Measurements from ENCODE around the gene PSME1.

The PSME1 gene

DNA sequence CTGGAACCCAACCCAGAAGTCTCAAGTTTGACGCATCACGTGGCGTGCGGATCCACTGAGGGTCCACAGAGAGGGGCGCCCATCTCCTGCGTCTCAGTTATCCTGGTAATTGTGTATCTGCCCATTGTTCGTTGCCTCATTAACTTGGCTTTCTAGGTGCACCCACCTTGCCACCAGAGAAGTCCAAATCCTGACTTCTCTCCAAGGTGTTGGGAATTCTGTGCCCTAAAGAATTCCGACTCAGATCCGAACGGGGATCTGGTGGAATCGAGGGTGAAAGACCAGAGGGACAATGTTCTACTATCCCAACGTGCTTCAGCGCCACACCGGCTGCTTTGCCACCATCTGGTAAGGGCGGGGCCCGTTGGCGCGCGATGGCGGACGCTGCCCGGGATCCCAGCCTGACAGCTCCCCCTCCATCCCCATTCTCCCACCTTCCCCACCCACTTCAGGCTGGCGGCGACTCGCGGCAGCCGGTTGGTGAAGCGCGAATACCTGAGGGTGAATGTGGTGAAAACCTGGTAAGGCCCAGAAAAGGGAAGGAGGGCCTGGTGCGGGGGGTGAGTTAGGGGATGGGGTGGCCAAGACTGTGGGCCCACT, 36.4 kb downstream of the PSME1 start:
- intact Hi-C loops (cut with micrococcal nuclease): no loop called here
- Mint-ChIP-seq H3K4me3 (no peak overlapping the region), H3K9me3 (no peaks in the 10 kb centered on the region), H3K4me1 (ENCODE audit: low read depth) (peaks cover 30% of the 10 kb centered on the region), H3K27me3 (peaks cover 13% of the 10 kb centered on the region), H3K27ac (no peak overlapping the region), H3K36me3 (ENCODE audit: low read depth) (peaks cover 96% of the 10 kb centered on the region)

GRCh38 chr14:24172871-24173281, 36.9 kb downstream of the PSME1 start:
- Mint-ChIP-seq H3K9me3 (no peaks in the 10 kb centered on the region), H3K4me1 (ENCODE audit: low read depth) (peaks cover 25% of the 10 kb centered on the region), H3K27me3 (peaks cover 13% of the 10 kb centered on the region), H3K36me3 (ENCODE audit: low read depth) (peaks cover 96% of the 10 kb centered on the region), H3K27ac (no peak overlapping the region), H3K4me3 (no peak overlapping the region)
- intact Hi-C loops (cut with micrococcal nuclease): no loop called here

GRCh38 chr14:24176599-24176998, 40.6 kb downstream of the PSME1 start:
- no peak overlapping the region for H3K4me3 Mint-ChIP-seq
- peaks cover 7% of the 10 kb centered on the region for H3K4me1 Mint-ChIP-seq (ENCODE audit: low read depth)
- peaks cover 3% of the 10 kb centered on the region for H3K27me3 Mint-ChIP-seq
- no peaks in the 10 kb centered on the region for H3K9me3 Mint-ChIP-seq
- intact Hi-C loops (cut with micrococcal nuclease): no loop called here
- H3K36me3 Mint-ChIP-seq (ENCODE audit: low read depth): peaks cover 100% of the 10 kb centered on the region
- no peak overlapping the region for H3K27ac Mint-ChIP-seq

DNA sequence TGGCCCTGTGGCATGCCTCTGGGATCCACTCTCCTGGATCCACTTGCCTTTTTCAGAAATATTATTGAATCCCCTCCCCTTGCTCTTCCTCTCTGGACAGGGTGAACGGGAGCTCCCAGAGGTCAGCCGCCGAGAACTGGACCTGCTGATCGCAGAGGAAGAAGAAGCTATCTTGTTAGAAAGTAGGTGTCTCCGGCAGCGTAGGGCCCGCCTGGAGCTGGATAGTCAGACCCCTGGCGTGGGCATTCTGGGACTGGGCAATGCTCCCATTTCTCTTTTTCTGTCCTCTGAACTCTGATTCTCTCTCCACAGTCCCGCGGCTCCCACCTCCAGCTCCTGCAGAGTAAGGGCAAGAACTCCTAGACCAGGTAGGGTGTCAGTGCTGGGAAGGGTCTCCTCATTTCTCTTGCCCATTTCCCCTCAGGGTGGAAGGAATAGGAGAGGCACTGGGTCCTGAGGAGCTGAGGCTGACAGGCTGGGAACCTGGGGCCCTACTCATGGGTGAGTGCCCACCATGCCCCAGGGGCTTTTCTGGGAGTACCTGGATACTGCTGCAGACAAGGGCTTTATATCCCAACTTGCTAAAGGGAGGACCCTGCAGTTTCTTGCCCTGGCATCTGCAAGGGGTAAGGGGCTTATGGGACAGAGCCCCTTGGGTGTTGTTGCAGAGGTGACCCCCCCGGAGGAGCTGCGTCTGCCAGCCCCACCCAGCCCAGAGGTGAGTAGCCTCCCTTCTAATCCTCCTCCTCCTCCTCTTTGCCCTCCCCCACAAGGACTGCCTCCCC, 41.2 kb downstream of the PSME1 start:
- intact Hi-C loops (cut with micrococcal nuclease): no loop called here
- no peak overlapping the region for H3K27ac Mint-ChIP-seq
- no peak overlapping the region for H3K4me3 Mint-ChIP-seq
- H3K4me1 Mint-ChIP-seq (ENCODE audit: low read depth): peaks cover under 1% of the 10 kb centered on the region
- H3K36me3 Mint-ChIP-seq (ENCODE audit: low read depth): peaks cover 100% of the 10 kb centered on the region
- H3K9me3 Mint-ChIP-seq: no peaks in the 10 kb centered on the region
- no peaks in the 10 kb centered on the region for H3K27me3 Mint-ChIP-seq

- Mint-ChIP-seq H3K36me3 (ENCODE audit: low read depth) (peaks cover 100% of the 10 kb centered on the region), H3K4me3 (no peak overlapping the region), H3K4me1 (ENCODE audit: low read depth) (no peaks in the 10 kb centered on the region), H3K27ac (no peak overlapping the region), H3K9me3 (no peaks in the 10 kb centered on the region), H3K27me3 (no peaks in the 10 kb centered on the region)
- intact Hi-C loops (cut with micrococcal nuclease): no loop called here
Observed at GRCh38 chr14:24177891-24178290, 41.9 kb downstream of the PSME1 start.

- no peaks in the 10 kb centered on the region for H3K9me3 Mint-ChIP-seq
- peaks cover 100% of the 10 kb centered on the region for H3K36me3 Mint-ChIP-seq (ENCODE audit: low read depth)
- no peaks in the 10 kb centered on the region for H3K27me3 Mint-ChIP-seq
- no peaks in the 10 kb centered on the region for H3K4me1 Mint-ChIP-seq (ENCODE audit: low read depth)
- intact Hi-C loops (cut with micrococcal nuclease): no loop called here
- H3K4me3 Mint-ChIP-seq: no peak overlapping the region
- no peak overlapping the region for H3K27ac Mint-ChIP-seq
Observed at GRCh38 chr14:24178399-24179178, 42.6 kb downstream of the PSME1 start.

GRCh38 chr14:24179294-24179960, 43.4 kb downstream of the PSME1 start:
- H3K9me3 Mint-ChIP-seq: no peaks in the 10 kb centered on the region
- no peak overlapping the region for H3K27ac Mint-ChIP-seq
- no peaks in the 10 kb centered on the region for H3K27me3 Mint-ChIP-seq
- H3K36me3 Mint-ChIP-seq (ENCODE audit: low read depth): peaks cover 100% of the 10 kb centered on the region
- intact Hi-C loops (cut with micrococcal nuclease): no loop called here
- H3K4me3 Mint-ChIP-seq: no peak overlapping the region
- no peaks in the 10 kb centered on the region for H3K4me1 Mint-ChIP-seq (ENCODE audit: low read depth)

GRCh38 chr14:24179961-24180796, 44.2 kb downstream of the PSME1 start:
- no peak overlapping the region for H3K4me3 Mint-ChIP-seq
- no peaks in the 10 kb centered on the region for H3K9me3 Mint-ChIP-seq

DNA sequence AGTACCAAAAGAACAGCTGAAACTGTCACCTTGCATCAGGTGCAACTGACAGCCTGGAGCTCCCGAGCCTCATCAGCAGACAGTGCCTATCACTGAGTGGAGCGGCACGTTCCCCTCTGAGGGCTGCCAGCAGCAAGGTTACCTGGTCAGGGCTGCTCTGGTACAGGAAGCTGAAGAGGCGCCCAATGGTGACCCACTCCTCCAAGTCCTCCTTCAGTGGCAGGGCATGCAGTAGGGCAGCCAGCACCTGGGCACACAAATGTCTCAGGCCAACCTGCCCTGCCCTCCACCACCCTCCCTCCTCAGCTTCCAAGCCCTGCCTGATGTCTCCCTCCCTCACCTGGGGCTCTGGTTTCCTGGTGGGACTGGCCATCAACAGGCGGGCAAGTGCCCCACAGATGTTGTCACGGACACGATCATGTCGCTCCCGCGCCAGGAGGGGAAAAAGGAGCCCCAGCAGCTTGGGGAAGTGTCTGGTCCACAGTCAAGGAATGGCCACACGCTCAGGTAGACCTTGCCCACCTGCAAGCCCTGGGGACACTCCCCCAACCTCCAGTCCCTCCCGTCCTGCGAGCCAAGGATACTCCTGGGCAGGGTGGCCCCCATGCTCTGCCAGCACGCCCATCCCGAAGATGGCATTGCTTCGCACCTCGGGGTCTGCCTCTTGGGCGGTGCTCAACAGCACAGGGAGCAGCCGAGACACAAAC, 45.5 kb downstream of the PSME1 start:
- Mint-ChIP-seq H3K4me1 (ENCODE audit: low read depth) (no peaks in the 10 kb centered on the region), H3K4me3 (no peak overlapping the region), H3K27me3 (no peaks in the 10 kb centered on the region), H3K36me3 (ENCODE audit: low read depth) (peaks cover 100% of the 10 kb centered on the region), H3K27ac (no peak overlapping the region), H3K9me3 (no peaks in the 10 kb centered on the region)
- intact Hi-C loops (cut with micrococcal nuclease): no loop called here

More at GRCh38 chr14:24179961-24180796, 44.2 kb downstream of the PSME1 start:
- Mint-ChIP-seq H3K27ac (no peak overlapping the region), H3K36me3 (ENCODE audit: low read depth) (peaks cover 100% of the 10 kb centered on the region), H3K4me1 (ENCODE audit: low read depth) (no peaks in the 10 kb centered on the region), H3K27me3 (no peaks in the 10 kb centered on the region)
- intact Hi-C loops (cut with micrococcal nuclease): no loop called here

DNA sequence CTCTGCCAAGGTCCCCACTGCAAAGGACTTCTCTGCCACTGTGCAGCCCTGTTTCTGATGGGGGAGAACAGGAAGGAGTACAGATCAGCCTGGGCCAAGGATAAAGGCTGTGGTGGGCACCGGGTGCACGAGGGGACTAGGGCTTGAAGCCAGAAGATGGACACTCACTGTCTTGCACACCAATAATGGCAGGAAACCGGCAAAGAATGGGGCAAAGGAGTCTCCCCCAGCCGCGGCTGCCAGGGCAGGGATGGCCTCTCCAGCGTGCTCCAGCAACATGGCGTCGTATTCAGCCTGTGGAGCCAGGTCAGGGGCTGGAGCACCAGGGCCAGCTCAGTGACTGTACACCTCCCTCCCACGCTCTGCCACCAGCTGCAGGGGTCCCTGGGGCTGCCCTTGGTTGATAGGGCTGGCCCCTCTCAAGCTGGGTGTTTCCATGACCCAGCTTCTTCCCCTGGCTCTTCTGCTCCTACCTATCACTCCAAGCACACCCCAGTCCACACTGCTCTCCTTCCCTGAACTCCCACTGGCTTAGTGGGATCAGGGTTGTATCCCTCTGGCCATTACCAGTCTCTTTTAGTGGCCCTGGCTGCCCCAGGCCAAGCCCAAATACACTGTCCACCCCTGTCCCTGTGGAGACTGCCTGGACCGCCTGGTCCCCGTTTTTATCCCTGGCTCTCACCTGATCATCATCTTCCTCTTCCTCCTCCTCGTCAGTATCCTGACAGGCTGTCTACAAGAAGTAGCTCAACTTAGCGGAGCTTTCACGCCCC, 46.3 kb downstream of the PSME1 start:
- Mint-ChIP-seq H3K27ac (no peak overlapping the region), H3K4me3 (no peak overlapping the region), H3K9me3 (no peaks in the 10 kb centered on the region), H3K27me3 (no peaks in the 10 kb centered on the region), H3K4me1 (ENCODE audit: low read depth) (peaks cover 5% of the 10 kb centered on the region), H3K36me3 (ENCODE audit: low read depth) (peaks cover 99% of the 10 kb centered on the region)
- intact Hi-C loops (cut with micrococcal nuclease): no loop called here

DNA sequence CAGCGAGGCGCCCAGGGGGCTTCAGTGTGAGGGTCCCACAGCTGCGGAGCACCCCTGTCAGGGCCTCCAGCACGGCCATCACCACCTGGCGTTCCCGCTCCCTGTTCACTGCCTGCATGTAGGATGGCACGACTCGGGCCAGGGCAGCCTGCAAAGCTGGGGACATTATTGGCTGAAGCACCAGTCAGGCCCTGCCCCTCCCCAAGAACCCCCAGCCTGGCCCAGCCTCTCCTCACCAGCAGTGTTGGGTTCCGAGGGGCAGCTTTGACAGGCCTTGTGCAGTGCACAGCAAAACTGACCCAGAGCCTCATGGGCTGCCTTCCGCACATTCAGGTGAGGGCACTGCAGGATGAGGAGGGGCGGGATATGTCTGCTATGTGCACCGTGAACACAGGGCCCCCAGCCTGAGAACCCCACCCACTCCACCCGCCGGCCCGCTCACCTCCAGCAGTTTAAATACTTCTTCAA, 47.1 kb downstream of the PSME1 start:
- no peaks in the 10 kb centered on the region for H3K27me3 Mint-ChIP-seq
- no peak overlapping the region for H3K27ac Mint-ChIP-seq
- intact Hi-C loops (cut with micrococcal nuclease): no loop called here
- H3K4me1 Mint-ChIP-seq (ENCODE audit: low read depth): peaks cover 12% of the 10 kb centered on the region
- H3K4me3 Mint-ChIP-seq: no peak overlapping the region
- peaks cover 92% of the 10 kb centered on the region for H3K36me3 Mint-ChIP-seq (ENCODE audit: low read depth)
- H3K9me3 Mint-ChIP-seq: no peaks in the 10 kb centered on the region
